Skeletal muscle satellite cell (primary cell): Measurements from ENCODE around the gene C19orf81.

ENCODE experiments used
- H3K27me3 ChIP-seq: 2 replicates; pipeline ENCODE4 v1.7.0; 2013; ENCODE audit warnings: low read length; ENCODE audit not compliant: control insufficient read depth, insufficient read depth
- H3K36me3 ChIP-seq: 2 replicates; pipeline ENCODE4 v1.7.0; 2013; ENCODE audit warnings: mild to moderate bottlenecking, control low read depth, low read length; ENCODE audit not compliant: insufficient read depth
- H3K4me1 ChIP-seq: 2 replicates; pipeline ENCODE4 v1.7.0; 2013; ENCODE audit warnings: low read length; ENCODE audit not compliant: control insufficient read depth, insufficient read depth
- H3K4me2 ChIP-seq: 2 replicates; pipeline ENCODE4 v1.7.0; 2013; ENCODE audit warnings: mild to moderate bottlenecking, low read length
- H3K4me3 ChIP-seq: 2 replicates; pipeline ENCODE4 v1.7.0; 2013; ENCODE audit warnings: low read length
- H3K9ac ChIP-seq: 2 replicates; pipeline ENCODE4 v1.7.0; 2013; ENCODE audit warnings: mild to moderate bottlenecking, low read depth, low read length, moderate library complexity
- H3K9me3 ChIP-seq: replicated peaks from 2 replicates; pipeline ENCODE4 v1.7.0; 2013; ENCODE audit warnings: mild to moderate bottlenecking, control low read depth, low read length

Gene C19orf81

GRCh38 chr19:50632151-50632835, 17.0 kb upstream of the C19orf81 start:
- Histone ChIP-seq H3K4me2 (no peak overlapping the region), H3K36me3 (no peaks in the 10 kb centered on the region), H3K9ac (no peak overlapping the region), H3K4me1 (no peaks in the 10 kb centered on the region), H3K9me3 (peaks cover 9% of the 10 kb centered on the region), H3K4me3 (no peak overlapping the region), H3K27me3 (no peaks in the 10 kb centered on the region)

GRCh38 chr19:50633359-50633758, 15.9 kb upstream of the C19orf81 start:
- no peaks in the 10 kb centered on the region for H3K4me1 ChIP-seq
- H3K9ac ChIP-seq: no peak overlapping the region
- no peak overlapping the region for H3K4me2 ChIP-seq
- peaks cover 9% of the 10 kb centered on the region for H3K9me3 ChIP-seq
- H3K27me3 ChIP-seq: peaks cover 2% of the 10 kb centered on the region
- H3K36me3 ChIP-seq: no peaks in the 10 kb centered on the region
- H3K4me3 ChIP-seq: no peak overlapping the region

- Histone ChIP-seq H3K9me3 (peaks cover 9% of the 10 kb centered on the region), H3K4me3 (no peak overlapping the region), H3K9ac (no peak overlapping the region), H3K36me3 (no peaks in the 10 kb centered on the region), H3K27me3 (peaks cover 8% of the 10 kb centered on the region), H3K4me1 (no peaks in the 10 kb centered on the region), H3K4me2 (no peak overlapping the region)
These were observed 15.3 kb upstream of the C19orf81 start for GRCh38 chr19:50633973-50634372.

GRCh38 chr19:50636317-50637085, 12.7 kb upstream of the C19orf81 start:
- Histone ChIP-seq H3K27me3 (peaks cover 17% of the 10 kb centered on the region), H3K9ac (no peak overlapping the region), H3K4me3 (no peak overlapping the region), H3K9me3 (peaks cover 9% of the 10 kb centered on the region), H3K4me2 (no peak overlapping the region), H3K36me3 (no peaks in the 10 kb centered on the region), H3K4me1 (no peaks in the 10 kb centered on the region)

- Histone ChIP-seq H3K4me1 (no peaks in the 10 kb centered on the region), H3K27me3 (peaks cover 17% of the 10 kb centered on the region), H3K4me2 (no peak overlapping the region), H3K4me3 (no peak overlapping the region), H3K9ac (no peak overlapping the region), H3K36me3 (no peaks in the 10 kb centered on the region), H3K9me3 (peaks cover 5% of the 10 kb centered on the region)
These were observed 10.6 kb upstream of the C19orf81 start for GRCh38 chr19:50638600-50638999.

GRCh38 chr19:50639121-50640112, 9.8 kb upstream of the C19orf81 start, which contains the start of gene SYT3:
SYT3 (minus strand) TSS chr19:50639881; CDS start chr19:50637411, 2,470 bp downstream.
- H3K9ac ChIP-seq: no peak within 1 kb of the TSS
- H3K27me3 ChIP-seq: peaks cover 17% of the 10 kb centered on the region
- peak within 1 kb of the TSS; percentile 29 for H3K4me2 ChIP-seq
- H3K9me3 ChIP-seq: peaks cover 5% of the 10 kb centered on the region
- H3K4me3 ChIP-seq: no peak within 1 kb of the TSS
- H3K36me3 ChIP-seq: no peaks in the 10 kb centered on the region
- H3K4me1 ChIP-seq: no peaks in the 10 kb centered on the region

- no peak overlapping the region for H3K4me2 ChIP-seq
- no peaks in the 10 kb centered on the region for H3K36me3 ChIP-seq
- H3K9ac ChIP-seq: no peak overlapping the region
- no peak overlapping the region for H3K4me3 ChIP-seq
- H3K4me1 ChIP-seq: no peaks in the 10 kb centered on the region
- H3K9me3 ChIP-seq: peaks cover 5% of the 10 kb centered on the region
- peaks cover 17% of the 10 kb centered on the region for H3K27me3 ChIP-seq
These were observed 8.9 kb upstream of the C19orf81 start for GRCh38 chr19:50640368-50640767.

GRCh38 chr19:50644315-50644915, 4.8 kb upstream of the C19orf81 start:
- Histone ChIP-seq H3K4me3 (no peak overlapping the region), H3K27me3 (peaks cover 5% of the 10 kb centered on the region), H3K9ac (no peak overlapping the region), H3K9me3 (peaks cover 5% of the 10 kb centered on the region), H3K36me3 (no peaks in the 10 kb centered on the region), H3K4me2 (no peak overlapping the region), H3K4me1 (no peaks in the 10 kb centered on the region)

GRCh38 chr19:50645107-50645506, 4.1 kb upstream of the C19orf81 start:
- Histone ChIP-seq H3K4me1 (no peaks in the 10 kb centered on the region), H3K27me3 (peaks cover 1% of the 10 kb centered on the region), H3K4me3 (no peak overlapping the region), H3K36me3 (no peaks in the 10 kb centered on the region), H3K9me3 (peaks cover 9% of the 10 kb centered on the region), H3K9ac (no peak overlapping the region), H3K4me2 (no peak overlapping the region)

- Histone ChIP-seq H3K9me3 (peaks cover 9% of the 10 kb centered on the region), H3K9ac (no peak overlapping the region), H3K4me2 (no peak overlapping the region), H3K4me1 (no peaks in the 10 kb centered on the region), H3K27me3 (no peaks in the 10 kb centered on the region), H3K4me3 (no peak overlapping the region), H3K36me3 (no peaks in the 10 kb centered on the region)
These were observed 3.0 kb upstream of the C19orf81 start for GRCh38 chr19:50646074-50646807.
